HepG2 (cell line): Measurements from ENCODE around the gene TRIM54. TPM values are rescaled to one million over a fixed set of nuclear protein-coding genes. Genes with fewer than 3 reads are reported as not detected.

ENCODE experiments used
- ARID4A ChIP-seq: sonication (generic); formaldehyde crosslinking; IDR thresholded peaks from 2 replicates; pipeline ENCODE4 v1.5.0; 2020; ENCODE audit warnings: mild to moderate bottlenecking, missing genetic modification reagents, borderline replicate concordance
- CENPT ChIP-seq: sonication (generic); formaldehyde crosslinking; IDR thresholded peaks from 2 replicates; pipeline ENCODE4 v1.8.0; 2022; ENCODE audit warnings: low read depth, mild to moderate bottlenecking, moderate library complexity, missing genetic modification reagents
- HDAC1 ChIP-seq: sonication (generic); formaldehyde crosslinking; IDR thresholded peaks from 2 replicates; pipeline ENCODE4 v1.5.1; 2020; ENCODE audit warnings: mild to moderate bottlenecking, missing genetic modification reagents
- IRF2 ChIP-seq: IDR thresholded peaks from 2 replicates; pipeline ENCODE4 v1.6.1; 2018; ENCODE audit warnings: missing genetic modification reagents, missing compliant biosample characterization
- ISX ChIP-seq: sonication (generic); formaldehyde crosslinking; conservative IDR thresholded peaks from 2 replicates; pipeline ENCODE4 v1.5.0; 2020; ENCODE audit warnings: missing genetic modification reagents
- KAT2B ChIP-seq: fragments of 150-350 bp; IDR thresholded peaks from 2 replicates; pipeline ENCODE4 v1.6.1; 2014; ENCODE audit warnings: low read depth, low read length, borderline replicate concordance
- MYPOP ChIP-seq: sonication (generic); formaldehyde crosslinking; IDR thresholded peaks from 2 replicates; pipeline ENCODE4 v1.8.1; 2023; ENCODE audit warnings: mild to moderate bottlenecking, moderate library complexity, missing genetic modification reagents
- MZF1 ChIP-seq: sonication (generic); formaldehyde crosslinking; IDR thresholded peaks from 2 replicates; pipeline ENCODE4 v1.8.1; 2023; ENCODE audit warnings: mild to moderate bottlenecking, missing genetic modification reagents, borderline replicate concordance
- NFIB ChIP-seq: sonication (generic); formaldehyde crosslinking; IDR thresholded peaks from 2 replicates; pipeline ENCODE4 v1.9.0; 2021; ENCODE audit warnings: missing genetic modification reagents, mild to moderate bottlenecking, borderline replicate concordance
- PCBP2 ChIP-seq: fragments of 200-400 bp; formaldehyde crosslinking; optimal IDR thresholded peaks from 2 replicates; pipeline ENCODE3; 2018; ENCODE audit warnings: low read length, low read depth; ENCODE audit not compliant: poor library complexity, severe bottlenecking
- RFXANK ChIP-seq: IDR thresholded peaks from 2 replicates; pipeline ENCODE4 v1.6.1; 2016
- SRSF9 ChIP-seq: fragments of 200-400 bp; formaldehyde crosslinking; IDR thresholded peaks from 2 replicates; pipeline ENCODE4 v1.6.1; 2018; ENCODE audit warnings: borderline replicate concordance, mild to moderate bottlenecking, low read depth, low read length; ENCODE audit not compliant: insufficient read depth, poor library complexity, severe bottlenecking
- TBX3 ChIP-seq: fragments of 450-650 bp; IDR thresholded peaks from 2 replicates; pipeline ENCODE4 v1.6.1; 2017; ENCODE audit warnings: antibody characterized with exemption, mild to moderate bottlenecking, inconsistent platforms, borderline replicate concordance
- TCF7L2 ChIP-seq: IDR thresholded peaks from 2 replicates; pipeline ENCODE4 v1.6.1; 2011; ENCODE audit warnings: mild to moderate bottlenecking, low read depth, low read length, moderate library complexity
- TOPORS ChIP-seq: sonication (generic); formaldehyde crosslinking; IDR thresholded peaks from 2 replicates; pipeline ENCODE4 v1.8.0; 2023; ENCODE audit warnings: mild to moderate bottlenecking, missing genetic modification reagents
- ZBTB4 ChIP-seq: sonication (generic); formaldehyde crosslinking; IDR thresholded peaks from 2 replicates; pipeline ENCODE4 v1.4.0; 2020; ENCODE audit warnings: missing genetic modification reagents, mild to moderate bottlenecking, borderline replicate concordance
- ZNF263 ChIP-seq: sonication (generic); formaldehyde crosslinking; IDR thresholded peaks from 2 replicates; pipeline ENCODE4 v1.4.0; 2020; ENCODE audit warnings: missing genetic modification reagents
- ZNF354B ChIP-seq: sonication (generic); formaldehyde crosslinking; IDR thresholded peaks from 2 replicates; pipeline ENCODE4 v1.8.0; 2022; ENCODE audit warnings: mild to moderate bottlenecking, missing genetic modification reagents
- ZNF501 ChIP-seq: sonication (generic); formaldehyde crosslinking; IDR thresholded peaks from 2 replicates; pipeline ENCODE4 v1.5.1; 2020; ENCODE audit warnings: mild to moderate bottlenecking, moderate library complexity, missing genetic modification reagents
- ZNF564 ChIP-seq: sonication (generic); formaldehyde crosslinking; IDR thresholded peaks from 2 replicates; pipeline ENCODE4 v1.8.1; 2023; ENCODE audit warnings: mild to moderate bottlenecking, missing genetic modification reagents
- ZSCAN25 ChIP-seq: sonication (generic); formaldehyde crosslinking; IDR thresholded peaks from 2 replicates; pipeline ENCODE4 v1.8.0; 2022; ENCODE audit warnings: mild to moderate bottlenecking, missing genetic modification reagents
- polyA plus RNA-seq, 8 experiments: library from polyadenylated mRNA; depleted of rRNA in 3 of 8; stranded (reverse) in 7 of 8; unstranded in 1 of 8; fragments of >200 nt; fragmentation: Illumina TruSeq in 4 of 8; extraction: Trizol in 4 of 8; gene quantifications; 2 replicates each; pipeline versions ENCODE4 v1.2.1 to v1.2.3, GENCODE V29; 2011 to 2016; ENCODE audit warnings: low read depth in 4 of 8, missing spikeins in 1 of 8, mixed read lengths in 1 of 8; ENCODE audit not compliant: insufficient read depth in 1 of 8
- total RNA-seq, 5 experiments: library from RNA; depleted of rRNA; stranded (reverse); fragments of >200 nt; fragmentation: Illumina TruSeq; extraction: Trizol; gene quantifications; 2 replicates each; pipeline ENCODE4 v1.2.3, GENCODE V29; 2016; ENCODE audit warnings: low read depth in 1 of 5

TRIM54 gene
- total and polyA plus RNA-seq, 2 of the 13 experiments (the other 11 are each of a cell fraction or from before 2014, with no cell fraction given), result 0.07 to 0.13 TPM

- 0 out of 2 replicates have a peak, but pooled peaks have one; percentile 2 for TF ChIP-seq ZBTB4
- 0 out of 2 replicates have a peak, but pooled peaks have one; percentile 16 for TF ChIP-seq MYPOP (CRISPR knock-in tag)
- TF ChIP-seq ZNF501 (CRISPR knock-in tag), result no peak
- no peak for TF ChIP-seq ARID4A
- no peak for TF ChIP-seq PCBP2
- TF ChIP-seq TBX3, result no peak
- no peak for TF ChIP-seq KAT2B
- TF ChIP-seq SRSF9, result no peak
- no peak for TF ChIP-seq HDAC1 (CRISPR knock-in tag)
- TF ChIP-seq IRF2 (CRISPR knock-in tag), result no peak
- no peak for TF ChIP-seq ZNF354B (CRISPR knock-in tag)
- TF ChIP-seq ZSCAN25 (CRISPR knock-in tag), result 0 out of 2 replicates have a peak, but pooled peaks have one; percentile 9
- TF ChIP-seq TCF7L2, result no peak
- no peak for TF ChIP-seq CENPT
- no peak for TF ChIP-seq ISX (CRISPR knock-in tag)
- TF ChIP-seq MZF1 (CRISPR knock-in tag), result no peak
- TF ChIP-seq RFXANK, result no peak
- TF ChIP-seq NFIB (CRISPR knock-in tag), result no peak
- no peak for TF ChIP-seq ZNF263 (CRISPR knock-in tag)
- no peak for TF ChIP-seq ZNF564 (CRISPR knock-in tag)
- TF ChIP-seq TOPORS (CRISPR knock-in tag), result no peak; the same call in 1 of the 2 replicates
Observed at GRCh38 chr2:27322301-27322765, 40.1 kb downstream of the TRIM54 start (continued).
